ENCODE data around the gene CYSTM1. TPM values are rescaled to one million over a fixed set of nuclear protein-coding genes. Genes with fewer than 3 reads are reported as not detected.
A peak's percentile ranks its signal among the peaks of the same experiment; 100 is the strongest.

The CYSTM1 gene
- total and polyA plus RNA-seq, 2 donors = 7.8 to 65.2 TPM

- DNase-seq (ENCODE audit: extremely low spot score) = no peak
- Histone ChIP-seq H3K36me3 (ENCODE audit: insufficient read depth) (no peaks in the 10 kb centered on the region), H3K4me1 (ENCODE audit: insufficient read depth) (no peaks in the 10 kb centered on the region), H3K27ac (ENCODE audit: low read depth) (no peak overlapping the region), H3K4me3 (ENCODE audit: low read depth, low read length) (no peak overlapping the region)
- WGBS = 88% methylated on average over 4 of the region's 4 CpGs
Observed at GRCh38 chr5:140234377-140234989, 59.5 kb downstream of the CYSTM1 start.

GRCh38 chr5:140235791-140236551 is 61.0 kb downstream of the CYSTM1 start:
- peak overlapping the region; percentile 55 for H3K27ac ChIP-seq (ENCODE audit: low read depth)

GRCh38 chr5:140236891-140237598 is 62.1 kb downstream of the CYSTM1 start:
- Histone ChIP-seq H3K4me1 (ENCODE audit: insufficient read depth) (no peaks in the 10 kb centered on the region), H3K4me3 (ENCODE audit: low read depth, low read length) (no peak overlapping the region), H3K27ac (ENCODE audit: low read depth) (peak overlapping the region; percentile 13), H3K36me3 (ENCODE audit: insufficient read depth) (no peaks in the 10 kb centered on the region)
- WGBS = 84% methylated on average over 6 of the region's 6 CpGs
- no peak for DNase-seq (ENCODE audit: extremely low spot score)

More at GRCh38 chr5:140235791-140236551, 61.0 kb downstream of the CYSTM1 start:
- Histone ChIP-seq H3K4me3 (ENCODE audit: low read depth, low read length) (no peak overlapping the region), H3K4me1 (ENCODE audit: insufficient read depth) (no peaks in the 10 kb centered on the region), H3K36me3 (ENCODE audit: insufficient read depth) (no peaks in the 10 kb centered on the region)
- WGBS = 76% methylated on average over 11 of the region's 11 CpGs
- DNase-seq (ENCODE audit: extremely low spot score) = no peak

DNA sequence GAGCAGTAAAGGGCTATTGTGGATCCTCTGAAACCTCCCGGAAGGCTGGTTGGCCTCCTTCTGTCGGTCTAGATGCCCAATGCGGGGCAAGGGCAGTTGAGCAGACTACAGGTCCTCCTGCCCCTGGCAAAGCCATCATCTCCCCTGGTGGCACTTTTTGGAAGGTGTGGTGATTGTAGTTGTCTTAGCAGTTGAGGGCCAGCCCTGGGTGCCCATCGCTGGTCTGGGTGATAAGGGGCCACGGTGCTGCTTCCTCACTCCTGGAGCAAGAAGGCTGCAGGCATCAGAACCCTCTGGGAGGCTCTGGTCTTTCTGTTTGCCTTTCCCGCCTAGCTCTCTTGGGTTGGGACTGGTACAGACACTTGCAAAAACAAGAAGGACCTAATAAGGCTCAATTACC is 63.8 kb downstream of the CYSTM1 start:
- Histone ChIP-seq H3K4me3 (ENCODE audit: low read depth, low read length) (no peak overlapping the region), H3K36me3 (ENCODE audit: insufficient read depth) (no peaks in the 10 kb centered on the region), H3K27ac (ENCODE audit: low read depth) (no peak overlapping the region), H3K4me1 (ENCODE audit: insufficient read depth) (no peaks in the 10 kb centered on the region)
- 94% methylated on average over 6 of the region's 6 CpGs for WGBS
- DNase-seq (ENCODE audit: extremely low spot score) = no peak

GRCh38 chr5:140239461-140239860 is 64.5 kb downstream of the CYSTM1 start:
- DNase-seq (ENCODE audit: extremely low spot score) = no peak
- no peaks in the 10 kb centered on the region for H3K4me1 ChIP-seq (ENCODE audit: insufficient read depth)
- no peak overlapping the region for H3K27ac ChIP-seq (ENCODE audit: low read depth)
- no peaks in the 10 kb centered on the region for H3K36me3 ChIP-seq (ENCODE audit: insufficient read depth)
- H3K4me3 ChIP-seq (ENCODE audit: low read depth, low read length) = no peak overlapping the region
- WGBS = 96% methylated on average over 5 of the region's 5 CpGs

DNA sequence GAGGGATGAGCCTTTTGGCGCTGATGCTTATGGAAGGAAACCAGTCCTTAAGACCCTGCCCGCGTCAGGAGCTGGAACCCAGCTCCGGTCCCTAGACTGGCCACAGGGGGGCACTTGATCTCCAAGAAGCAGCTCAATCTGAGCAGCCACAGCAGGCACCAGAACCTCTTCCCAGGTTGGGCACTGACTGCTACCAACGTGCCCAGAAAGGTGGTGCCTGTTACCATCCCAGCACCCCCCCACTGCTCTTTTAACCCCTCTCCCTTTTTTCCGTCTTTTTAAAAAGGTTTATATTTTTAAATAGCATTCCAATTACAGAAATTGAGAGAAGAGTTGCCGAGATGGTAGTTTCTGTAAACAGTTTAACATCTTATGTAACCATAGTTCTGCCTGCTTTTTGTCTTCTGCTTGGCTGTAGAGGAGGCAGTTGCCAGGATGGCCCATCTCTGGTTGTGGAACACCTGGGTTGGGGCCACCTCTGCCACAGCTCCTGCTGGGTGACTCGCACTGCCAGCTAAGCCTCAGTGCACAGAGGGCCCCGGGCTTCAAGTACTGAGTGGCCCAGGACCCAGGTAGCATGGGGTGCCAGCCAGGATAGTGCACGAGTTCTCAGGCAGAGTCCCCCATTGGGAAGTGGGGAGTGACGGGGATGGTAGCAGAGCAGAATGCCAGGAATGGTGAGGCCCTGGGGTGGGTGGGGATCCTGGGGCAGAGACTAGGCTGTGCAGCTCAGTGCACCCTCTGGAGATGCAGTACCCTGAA is 65.1 kb downstream of the CYSTM1 start:
- Histone ChIP-seq H3K36me3 (ENCODE audit: insufficient read depth) (no peaks in the 10 kb centered on the region), H3K4me3 (ENCODE audit: low read depth, low read length) (no peak overlapping the region), H3K27ac (ENCODE audit: low read depth) (no peak overlapping the region), H3K4me1 (ENCODE audit: insufficient read depth) (no peaks in the 10 kb centered on the region)
- WGBS = 38% methylated on average over 11 of the region's 11 CpGs
- DNase-seq (ENCODE audit: extremely low spot score) = no peak

DNA sequence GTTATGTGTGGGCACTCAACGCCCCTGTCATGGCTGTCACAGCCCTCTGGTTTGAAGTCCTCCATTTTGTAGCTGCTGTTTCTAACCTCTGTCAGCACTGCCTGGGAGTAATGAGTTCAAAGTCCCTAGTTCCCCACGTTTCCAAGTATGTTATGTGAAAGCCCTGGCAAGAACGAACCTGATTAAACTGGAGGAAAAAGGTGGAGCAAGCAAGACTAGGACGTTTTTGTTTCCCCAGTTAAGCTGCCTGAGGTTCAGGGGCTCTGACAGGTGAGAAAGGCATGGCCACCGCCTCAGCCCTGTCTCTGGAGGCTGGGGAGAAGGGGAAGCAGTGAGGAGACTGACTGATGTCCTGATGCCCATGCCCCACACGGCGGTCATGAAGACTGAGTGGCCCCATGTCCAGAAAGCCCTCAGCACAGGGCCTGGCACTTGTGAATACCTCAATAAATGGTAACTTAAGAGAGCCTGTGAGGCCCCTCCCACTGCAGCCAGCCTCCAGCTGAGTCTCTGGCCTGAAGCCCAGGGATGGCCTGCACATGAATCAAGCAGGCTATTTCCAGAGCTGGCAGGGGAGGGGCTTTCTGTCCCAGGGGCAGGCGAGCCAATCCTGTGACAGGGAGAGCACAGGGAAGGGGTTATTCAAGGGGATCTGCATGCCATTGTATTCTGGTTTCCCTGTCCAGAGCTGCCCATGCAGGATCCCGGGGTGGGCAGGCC is 66.2 kb downstream of the CYSTM1 start:
- no peak overlapping the region for H3K4me3 ChIP-seq (ENCODE audit: low read depth, low read length)
- H3K4me1 ChIP-seq (ENCODE audit: insufficient read depth) = no peaks in the 10 kb centered on the region
- 32% methylated on average over 9 of the region's 9 CpGs for WGBS
- H3K36me3 ChIP-seq (ENCODE audit: insufficient read depth) = no peaks in the 10 kb centered on the region
- H3K27ac ChIP-seq (ENCODE audit: low read depth) = no peak overlapping the region
- peak; percentile 43 for DNase-seq (ENCODE audit: extremely low spot score)

- no peak overlapping the region for H3K27ac ChIP-seq (ENCODE audit: low read depth)
- no peaks in the 10 kb centered on the region for H3K4me1 ChIP-seq (ENCODE audit: insufficient read depth)
- no peak overlapping the region for H3K4me3 ChIP-seq (ENCODE audit: low read depth, low read length)
- DNase-seq (ENCODE audit: extremely low spot score) = no peak
- H3K36me3 ChIP-seq (ENCODE audit: insufficient read depth) = no peaks in the 10 kb centered on the region
- 85% methylated on average over 5 of the region's 5 CpGs for WGBS
Observed at GRCh38 chr5:140242099-140242498, 67.1 kb downstream of the CYSTM1 start.

DNA sequence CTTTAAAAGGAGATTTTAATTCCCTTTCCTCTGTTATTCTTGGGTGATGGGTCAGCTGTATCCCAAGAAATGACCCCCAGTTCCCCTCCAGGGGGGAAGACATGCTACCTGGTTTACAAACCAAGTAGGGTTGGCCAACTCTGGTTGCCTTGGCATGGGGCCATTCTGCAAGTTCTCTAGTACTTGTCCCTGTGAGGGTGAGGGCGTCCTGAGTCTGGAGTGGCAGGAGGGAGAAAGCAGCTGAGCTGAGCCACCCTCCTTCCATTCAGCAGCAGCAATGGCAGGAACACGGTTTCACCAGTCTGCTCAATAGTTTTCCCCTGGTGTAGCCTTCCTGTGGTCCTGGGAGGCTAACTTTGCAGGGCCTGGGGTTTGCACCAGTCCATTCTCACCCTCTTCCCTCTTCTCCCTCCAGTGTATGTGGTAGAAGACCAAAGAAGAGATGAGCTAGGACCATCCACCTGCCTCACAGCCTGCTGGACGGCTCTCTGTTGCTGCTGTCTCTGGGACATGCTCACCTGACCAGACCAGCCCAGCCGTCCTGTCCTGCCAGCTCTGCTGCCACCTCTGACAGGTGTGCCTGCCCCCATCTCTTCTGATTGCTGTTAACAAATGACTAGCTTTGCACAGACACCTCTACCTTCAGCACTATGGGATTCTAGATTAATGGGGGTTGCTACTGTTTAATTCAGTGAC is 68.0 kb downstream of the CYSTM1 start:
- H3K27ac ChIP-seq (ENCODE audit: low read depth) = no peak overlapping the region
- WGBS = 88% methylated on average over 4 of the region's 4 CpGs
- no peak for DNase-seq (ENCODE audit: extremely low spot score)
- H3K4me1 ChIP-seq (ENCODE audit: insufficient read depth) = no peaks in the 10 kb centered on the region
- no peak overlapping the region for H3K4me3 ChIP-seq (ENCODE audit: low read depth, low read length)
- no peaks in the 10 kb centered on the region for H3K36me3 ChIP-seq (ENCODE audit: insufficient read depth)

GRCh38 chr5:140243706-140244250 is 68.8 kb downstream of the CYSTM1 start:
- Histone ChIP-seq H3K36me3 (ENCODE audit: insufficient read depth) (no peaks in the 10 kb centered on the region), H3K4me1 (ENCODE audit: insufficient read depth) (no peaks in the 10 kb centered on the region), H3K27ac (ENCODE audit: low read depth) (no peak overlapping the region), H3K4me3 (ENCODE audit: low read depth, low read length) (no peak overlapping the region)
- no peak for DNase-seq (ENCODE audit: extremely low spot score)
- WGBS = 70% methylated on average over 4 of the region's 4 CpGs

GRCh38 chr5:140244525-140245025 is 69.6 kb downstream of the CYSTM1 start:
- peak; percentile 54 for DNase-seq (ENCODE audit: extremely low spot score)
- Histone ChIP-seq H3K4me1 (ENCODE audit: insufficient read depth) (no peaks in the 10 kb centered on the region), H3K36me3 (ENCODE audit: insufficient read depth) (no peaks in the 10 kb centered on the region), H3K27ac (ENCODE audit: low read depth) (no peak overlapping the region), H3K4me3 (ENCODE audit: low read depth, low read length) (no peak overlapping the region)
- WGBS = 11% methylated on average over 14 of the region's 14 CpGs

DNA sequence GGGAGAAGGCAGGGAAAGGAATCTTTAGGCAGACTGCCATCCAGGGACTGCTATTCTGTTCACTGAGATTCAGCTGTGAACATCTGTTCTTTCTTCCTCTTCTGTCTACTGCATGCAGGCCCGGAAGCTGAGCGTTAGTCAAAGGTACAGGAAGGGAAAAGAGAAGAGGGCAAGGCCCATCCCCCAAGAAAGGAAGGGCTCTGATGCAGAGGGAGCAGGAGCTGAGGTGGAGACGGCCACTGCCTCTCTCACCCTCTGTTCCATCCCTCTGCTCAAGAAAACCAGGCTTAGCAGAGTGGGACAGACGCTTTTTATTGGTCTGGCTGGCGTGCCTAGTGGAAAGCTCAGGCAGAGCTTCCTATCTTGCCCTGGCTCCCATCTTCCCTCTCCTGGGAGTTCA is 70.4 kb downstream of the CYSTM1 start:
- Histone ChIP-seq H3K4me1 (ENCODE audit: insufficient read depth) (no peaks in the 10 kb centered on the region), H3K36me3 (ENCODE audit: insufficient read depth) (no peaks in the 10 kb centered on the region), H3K4me3 (ENCODE audit: low read depth, low read length) (no peak overlapping the region), H3K27ac (ENCODE audit: low read depth) (no peak overlapping the region)
- DNase-seq (ENCODE audit: extremely low spot score) = no peak
- WGBS = 53% methylated on average over 5 of the region's 5 CpGs

All from urinary bladder (tissue), 4 donors.